Ectodermal cell (in vitro differentiated cells): Measurements from ENCODE around the gene MAGI1.

Experiments
- H3K27ac ChIP-seq: 2 replicates; pipeline ENCODE4 v1.7.0; 2013; ENCODE audit warnings: mild to moderate bottlenecking, low read depth, low read length; ENCODE audit not compliant: insufficient read depth, poor library complexity, severe bottlenecking
- H3K27me3 ChIP-seq: 2 replicates; pipeline ENCODE4 v1.7.0; 2013; ENCODE audit warnings: mild to moderate bottlenecking, low read length; ENCODE audit not compliant: insufficient read depth, control insufficient read depth, poor library complexity, severe bottlenecking
- H3K36me3 ChIP-seq: one replicate; pipeline ENCODE4 v1.7.0; 2013; ENCODE audit warnings: low read length; ENCODE audit not compliant: control insufficient read depth, insufficient read depth
- H3K4me1 ChIP-seq: one replicate; pipeline ENCODE4 v1.7.0; 2013; ENCODE audit warnings: low read length; ENCODE audit not compliant: control insufficient read depth, insufficient read depth
- H3K4me3 ChIP-seq: 2 replicates; pipeline ENCODE4 v1.7.0; 2013; ENCODE audit warnings: low read depth, low read length, control low read depth; ENCODE audit not compliant: insufficient read depth
- H3K9me3 ChIP-seq: 2 replicates; pipeline ENCODE4 v1.7.0; 2013; ENCODE audit warnings: mild to moderate bottlenecking, low read length, moderate library complexity; ENCODE audit not compliant: control insufficient read depth
- WGBS, 2 experiments: methylation state at CpG; one replicate each; pipeline ENCODE4 v1.1.7; 2013; ENCODE audit warnings: missing lambda C conversion rate in 2 of 2; 5-methylcytosine and 5-hydroxymethylcytosine counted together

MAGI1 gene

GRCh38 chr3:65641045-65641444 lies 397.7 kb downstream of the MAGI1 start:
- H3K4me3 ChIP-seq = no peak overlapping the region
- no peaks in the 10 kb centered on the region for H3K36me3 ChIP-seq
- 59 to 65% methylated on average over 4 of the region's 4 CpGs for WGBS, 2 experiments
- H3K27ac ChIP-seq = no peak overlapping the region
- no peaks in the 10 kb centered on the region for H3K9me3 ChIP-seq
- no peaks in the 10 kb centered on the region for H3K27me3 ChIP-seq
- peaks cover 9% of the 10 kb centered on the region for H3K4me1 ChIP-seq

- no peaks in the 10 kb centered on the region for H3K27me3 ChIP-seq
- no peaks in the 10 kb centered on the region for H3K9me3 ChIP-seq
- WGBS, 2 experiments = 89 to 95% methylated on average over 6 of the region's 6 CpGs
- no peaks in the 10 kb centered on the region for H3K36me3 ChIP-seq
- H3K4me1 ChIP-seq = peaks cover 9% of the 10 kb centered on the region
- no peak overlapping the region for H3K27ac ChIP-seq
- H3K4me3 ChIP-seq = no peak overlapping the region
These were observed 399.3 kb downstream of the MAGI1 start for GRCh38 chr3:65639444-65639843.

GRCh38 chr3:65638301-65638700 lies 400.4 kb downstream of the MAGI1 start:
- H3K27ac ChIP-seq = no peak overlapping the region
- H3K27me3 ChIP-seq = no peaks in the 10 kb centered on the region
- H3K4me3 ChIP-seq = no peak overlapping the region
- no peaks in the 10 kb centered on the region for H3K9me3 ChIP-seq
- H3K36me3 ChIP-seq = no peaks in the 10 kb centered on the region
- WGBS, 2 experiments = 92 to 95% methylated on average over 6 of the region's 6 CpGs
- H3K4me1 ChIP-seq = peaks cover 9% of the 10 kb centered on the region

DNA sequence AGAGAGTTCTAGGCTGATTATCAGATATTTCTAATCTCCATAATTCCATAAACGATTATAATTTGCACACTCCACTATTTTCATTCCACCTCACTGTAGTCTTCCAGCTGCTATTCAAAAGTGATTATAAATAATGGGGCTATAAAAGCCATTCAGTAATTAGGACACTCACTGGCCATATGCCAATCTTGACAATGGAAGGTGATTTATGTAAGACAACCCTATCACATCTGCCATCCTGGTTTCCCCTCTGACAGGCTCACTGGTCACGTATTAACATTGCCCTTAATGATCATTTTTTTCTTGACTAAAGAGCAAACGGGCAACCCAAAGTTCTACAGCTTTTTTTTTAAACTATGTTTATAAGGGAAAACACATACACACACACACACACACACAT lies 402.4 kb downstream of the MAGI1 start:
- H3K27ac ChIP-seq = no peak overlapping the region
- H3K9me3 ChIP-seq = no peaks in the 10 kb centered on the region
- H3K27me3 ChIP-seq = no peaks in the 10 kb centered on the region
- H3K36me3 ChIP-seq = no peaks in the 10 kb centered on the region
- WGBS, 2 experiments = 80 to 92% methylated on average over 2 of the region's 3 CpGs
- H3K4me3 ChIP-seq = no peak overlapping the region
- H3K4me1 ChIP-seq = peaks cover 12% of the 10 kb centered on the region

GRCh38 chr3:65635657-65636056 lies 403.1 kb downstream of the MAGI1 start:
- Histone ChIP-seq H3K27me3 (no peaks in the 10 kb centered on the region), H3K4me1 (peaks cover 6% of the 10 kb centered on the region), H3K36me3 (no peaks in the 10 kb centered on the region), H3K9me3 (no peaks in the 10 kb centered on the region), H3K4me3 (no peak overlapping the region), H3K27ac (no peak overlapping the region)
- 91 to 98% methylated on average over 2 of the region's 2 CpGs for WGBS, 2 experiments

- no peaks in the 10 kb centered on the region for H3K27me3 ChIP-seq
- H3K36me3 ChIP-seq = no peaks in the 10 kb centered on the region
- WGBS, 2 experiments = 56 to 64% methylated on average over 5 to 6 of the region's 7 CpGs
- peaks cover 4% of the 10 kb centered on the region for H3K4me1 ChIP-seq
- no peak overlapping the region for H3K4me3 ChIP-seq
- no peak overlapping the region for H3K27ac ChIP-seq
- no peaks in the 10 kb centered on the region for H3K9me3 ChIP-seq
These were observed 405.6 kb downstream of the MAGI1 start for GRCh38 chr3:65633018-65633638.

DNA sequence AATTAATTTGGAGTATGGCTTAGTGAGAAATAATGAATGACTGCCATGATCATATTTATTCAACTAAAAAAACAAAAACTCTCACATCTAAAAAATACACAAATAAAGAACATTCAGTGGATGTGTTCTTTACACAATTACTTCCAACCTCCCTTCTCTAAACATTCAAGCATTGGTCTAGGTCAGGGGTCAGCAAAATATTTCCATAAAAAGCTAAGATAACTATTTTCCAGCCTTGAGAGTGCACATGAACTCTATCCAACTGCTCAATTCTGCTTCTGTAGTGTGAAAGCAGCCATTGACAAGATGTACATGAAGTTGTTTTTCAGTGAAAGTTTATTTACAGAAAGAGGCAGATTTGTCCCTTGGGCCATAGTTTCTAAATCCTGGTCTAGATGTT lies 406.3 kb downstream of the MAGI1 start:
- no peak overlapping the region for H3K4me3 ChIP-seq
- H3K27ac ChIP-seq = no peak overlapping the region
- H3K4me1 ChIP-seq = peaks cover 4% of the 10 kb centered on the region
- no peaks in the 10 kb centered on the region for H3K9me3 ChIP-seq
- H3K36me3 ChIP-seq = no peaks in the 10 kb centered on the region
- H3K27me3 ChIP-seq = no peaks in the 10 kb centered on the region

DNA sequence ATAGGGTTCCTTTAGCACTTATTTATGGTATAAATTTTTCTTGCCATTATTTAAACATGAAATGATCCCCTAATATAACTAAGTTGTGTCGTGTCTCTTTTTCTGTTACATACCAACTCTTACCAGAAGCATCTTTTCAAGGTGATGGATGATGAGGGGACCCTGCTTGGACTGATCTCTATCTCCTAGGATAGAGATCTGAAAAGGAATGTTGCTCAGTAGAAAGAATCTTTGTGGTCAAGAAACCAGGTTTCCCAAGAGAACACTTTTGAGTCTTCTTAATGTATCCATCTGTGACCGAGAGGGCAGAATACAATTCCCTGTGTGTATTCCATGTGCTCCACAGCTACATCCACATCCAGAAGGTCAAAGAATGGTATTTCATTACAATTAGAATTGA lies 409.7 kb downstream of the MAGI1 start:
- no peak overlapping the region for H3K27ac ChIP-seq
- 89 to 96% methylated on average over 1 to 2 of the region's 2 CpGs for WGBS, 2 experiments
- no peak overlapping the region for H3K4me3 ChIP-seq
- H3K36me3 ChIP-seq = no peaks in the 10 kb centered on the region
- H3K9me3 ChIP-seq = no peaks in the 10 kb centered on the region
- H3K27me3 ChIP-seq = no peaks in the 10 kb centered on the region
- peaks cover 4% of the 10 kb centered on the region for H3K4me1 ChIP-seq

DNA sequence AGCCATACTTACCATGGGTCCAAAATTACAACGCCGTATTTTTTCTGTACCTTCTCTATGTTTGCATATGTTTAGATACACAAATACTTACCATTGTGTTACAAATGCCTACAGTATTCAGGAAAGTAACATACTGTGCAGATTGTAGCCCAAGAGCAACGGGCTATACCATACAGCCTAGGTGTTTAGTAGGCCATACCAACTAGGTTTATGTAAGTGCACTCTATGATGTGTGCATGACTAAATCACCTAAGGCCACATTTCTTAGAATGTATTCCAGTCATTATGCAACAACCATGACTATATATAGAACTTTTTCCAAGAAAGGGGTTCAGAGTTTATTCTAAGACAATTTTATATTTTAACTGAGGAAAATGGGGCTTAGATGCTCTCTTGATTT lies 411.7 kb downstream of the MAGI1 start:
- Histone ChIP-seq H3K27me3 (no peaks in the 10 kb centered on the region), H3K4me3 (no peak overlapping the region), H3K9me3 (no peaks in the 10 kb centered on the region), H3K4me1 (no peaks in the 10 kb centered on the region), H3K27ac (no peak overlapping the region), H3K36me3 (no peaks in the 10 kb centered on the region)
- 89 to 92% methylated on average over 3 of the region's 3 CpGs for WGBS, 2 experiments

DNA sequence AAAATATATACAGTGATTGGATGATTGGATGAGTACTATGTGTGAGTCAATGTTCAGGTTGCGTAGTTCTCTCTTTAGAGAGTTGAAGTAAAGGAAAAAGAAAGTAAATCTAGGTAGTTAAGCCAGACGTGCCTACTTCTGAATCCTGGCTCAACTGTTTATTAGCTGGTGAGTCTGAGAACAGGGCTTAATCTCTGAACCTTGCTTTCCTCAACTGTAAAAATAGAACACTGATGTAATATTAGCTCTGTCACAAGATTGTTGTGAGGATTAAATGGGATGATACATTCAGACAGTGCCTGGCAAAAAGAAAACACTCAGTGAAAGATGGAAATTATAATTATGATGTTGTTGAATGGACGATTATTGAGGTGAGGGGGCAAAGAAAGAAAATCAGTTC lies 413.4 kb downstream of the MAGI1 start:
- Histone ChIP-seq H3K27me3 (no peaks in the 10 kb centered on the region), H3K27ac (no peak overlapping the region), H3K36me3 (no peaks in the 10 kb centered on the region), H3K4me3 (no peak overlapping the region), H3K4me1 (no peaks in the 10 kb centered on the region), H3K9me3 (no peaks in the 10 kb centered on the region)
- 61 to 83% methylated on average over 3 of the region's 3 CpGs for WGBS, 2 experiments

- no peaks in the 10 kb centered on the region for H3K27me3 ChIP-seq
- no peak overlapping the region for H3K4me3 ChIP-seq
- H3K27ac ChIP-seq = no peak overlapping the region
- no peaks in the 10 kb centered on the region for H3K36me3 ChIP-seq
- H3K9me3 ChIP-seq = no peaks in the 10 kb centered on the region
- peaks cover 4% of the 10 kb centered on the region for H3K4me1 ChIP-seq
- 100% methylated on average over 1 of the region's 1 CpG for WGBS, 2 experiments
These were observed 415.4 kb downstream of the MAGI1 start for GRCh38 chr3:65623362-65623761.
